Measurements from ENCODE around the gene ABCB9. TPM values are rescaled to one million over a fixed set of nuclear protein-coding genes. Genes with fewer than 3 reads are reported as not detected.

ABCB9 gene
- total RNA-seq, 6 experiments from 2014 or later, result 9.2 to 11.1 (median 10.0) TPM

- peaks cover 12% of the 10 kb centered on the region for H3K4me1 Mint-ChIP-seq (ENCODE audit: low read depth)
- no peak overlapping the region for H3K27ac Mint-ChIP-seq
- no peak overlapping the region for H3K4me3 Mint-ChIP-seq
- TF ChIP-seq, protein P1, sequence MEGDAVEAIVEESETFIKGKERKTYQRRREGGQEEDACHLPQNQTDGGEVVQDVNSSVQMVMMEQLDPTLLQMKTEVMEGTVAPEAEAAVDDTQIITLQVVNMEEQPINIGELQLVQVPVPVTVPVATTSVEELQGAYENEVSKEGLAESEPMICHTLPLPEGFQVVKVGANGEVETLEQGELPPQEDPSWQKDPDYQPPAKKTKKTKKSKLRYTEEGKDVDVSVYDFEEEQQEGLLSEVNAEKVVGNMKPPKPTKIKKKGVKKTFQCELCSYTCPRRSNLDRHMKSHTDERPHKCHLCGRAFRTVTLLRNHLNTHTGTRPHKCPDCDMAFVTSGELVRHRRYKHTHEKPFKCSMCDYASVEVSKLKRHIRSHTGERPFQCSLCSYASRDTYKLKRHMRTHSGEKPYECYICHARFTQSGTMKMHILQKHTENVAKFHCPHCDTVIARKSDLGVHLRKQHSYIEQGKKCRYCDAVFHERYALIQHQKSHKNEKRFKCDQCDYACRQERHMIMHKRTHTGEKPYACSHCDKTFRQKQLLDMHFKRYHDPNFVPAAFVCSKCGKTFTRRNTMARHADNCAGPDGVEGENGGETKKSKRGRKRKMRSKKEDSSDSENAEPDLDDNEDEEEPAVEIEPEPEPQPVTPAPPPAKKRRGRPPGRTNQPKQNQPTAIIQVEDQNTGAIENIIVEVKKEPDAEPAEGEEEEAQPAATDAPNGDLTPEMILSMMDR (IDR thresholded peaks at IDR 0.05), result no peak
- H3K27me3 Mint-ChIP-seq (ENCODE audit: insufficient read depth), result peaks cover 17% of the 10 kb centered on the region
- no peaks in the 10 kb centered on the region for H3K36me3 Mint-ChIP-seq (ENCODE audit: low read depth)
- no peaks in the 10 kb centered on the region for H3K9me3 Mint-ChIP-seq
- no peak for DNase-seq
Measured at GRCh38 chr12:123010110-123010509, 43.8 kb upstream of the ABCB9 start.

DNA sequence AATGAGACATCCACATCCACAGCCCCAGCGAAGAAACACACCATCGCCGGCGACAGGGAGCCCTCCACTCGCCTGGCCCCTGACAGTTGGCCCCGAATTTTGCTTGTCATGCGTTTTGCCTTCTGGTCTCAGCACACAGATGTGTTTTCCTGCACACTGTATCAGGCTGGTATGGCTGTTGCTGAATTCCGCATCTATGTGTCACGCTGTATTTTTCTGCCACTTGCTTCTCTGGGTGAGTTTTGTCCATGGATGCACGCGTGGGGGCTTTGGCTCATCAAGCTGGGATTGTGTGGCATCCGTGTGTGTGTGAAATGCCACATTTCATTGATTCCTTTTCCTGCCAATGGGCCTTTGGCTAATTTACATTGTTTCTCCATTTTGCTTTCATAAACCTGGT is 40.7 kb upstream of the ABCB9 start:
- no peak overlapping the region for H3K4me3 Mint-ChIP-seq
- DNase-seq, result peak; percentile 2

DNA sequence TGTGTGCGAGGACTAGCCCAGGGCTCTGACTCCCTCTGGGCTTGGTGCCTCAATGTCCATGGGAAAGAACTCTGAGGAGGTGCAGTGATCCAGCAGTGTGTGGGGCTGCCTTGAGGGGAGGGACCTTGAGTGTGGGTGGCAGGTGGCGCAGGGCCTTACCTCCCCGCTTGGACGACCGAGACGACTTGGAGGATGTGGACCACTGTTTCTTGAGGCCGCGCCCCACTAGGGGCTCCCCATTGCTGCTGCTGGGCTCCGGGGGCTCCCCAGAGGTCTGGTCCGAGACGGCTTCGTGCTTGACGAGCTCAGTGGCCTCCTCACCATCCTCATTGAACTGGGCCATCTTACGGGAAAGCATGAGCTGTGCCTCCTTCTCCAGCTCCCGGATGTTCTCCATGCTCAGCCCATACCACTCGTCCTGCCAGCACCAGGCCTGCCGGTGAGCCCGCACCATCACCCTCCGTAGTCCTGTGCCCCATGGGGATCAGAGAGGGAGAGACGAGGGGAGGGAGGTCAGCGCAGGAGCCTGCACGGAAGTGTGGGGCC is 38.9 kb upstream of the ABCB9 start:
- no peaks in the 10 kb centered on the region for H3K9me3 Mint-ChIP-seq

More for the DNA sequence above, 40.7 kb upstream of the ABCB9 start:
- peaks cover 13% of the 10 kb centered on the region for H3K27me3 Mint-ChIP-seq (ENCODE audit: insufficient read depth)
- no peaks in the 10 kb centered on the region for H3K36me3 Mint-ChIP-seq (ENCODE audit: low read depth)
- TF ChIP-seq, protein P1 (IDR thresholded peaks at IDR 0.05), result no peak
- H3K9me3 Mint-ChIP-seq, result no peaks in the 10 kb centered on the region
- H3K27ac Mint-ChIP-seq, result no peak overlapping the region
- peaks cover 12% of the 10 kb centered on the region for H3K4me1 Mint-ChIP-seq (ENCODE audit: low read depth)

GRCh38 chr12:123004287-123004686 is 38.0 kb upstream of the ABCB9 start:
- Mint-ChIP-seq H3K27me3 (ENCODE audit: insufficient read depth) (peaks cover 8% of the 10 kb centered on the region), H3K4me3 (no peak overlapping the region), H3K36me3 (ENCODE audit: low read depth) (no peaks in the 10 kb centered on the region), H3K27ac (no peak overlapping the region), H3K4me1 (ENCODE audit: low read depth) (peaks cover 12% of the 10 kb centered on the region), H3K9me3 (no peaks in the 10 kb centered on the region)
- TF ChIP-seq, protein P1 (IDR thresholded peaks at IDR 0.05), result no peak
- DNase-seq, result no peak

More for the DNA sequence above, 38.9 kb upstream of the ABCB9 start:
- Mint-ChIP-seq H3K27me3 (ENCODE audit: insufficient read depth) (peaks cover 10% of the 10 kb centered on the region), H3K27ac (no peak overlapping the region), H3K36me3 (ENCODE audit: low read depth) (no peaks in the 10 kb centered on the region), H3K4me3 (no peak overlapping the region), H3K4me1 (ENCODE audit: low read depth) (peaks cover 12% of the 10 kb centered on the region)
- TF ChIP-seq, protein P1 (IDR thresholded peaks at IDR 0.05), result no peak
- no peak for DNase-seq

- H3K9me3 Mint-ChIP-seq, result no peaks in the 10 kb centered on the region
- no peaks in the 10 kb centered on the region for H3K36me3 Mint-ChIP-seq (ENCODE audit: low read depth)
- TF ChIP-seq, protein P1 (IDR thresholded peaks at IDR 0.05), result no peak
- peaks cover 8% of the 10 kb centered on the region for H3K27me3 Mint-ChIP-seq (ENCODE audit: insufficient read depth)
- no peak for DNase-seq
- no peak overlapping the region for H3K27ac Mint-ChIP-seq
- no peak overlapping the region for H3K4me3 Mint-ChIP-seq
- peaks cover 12% of the 10 kb centered on the region for H3K4me1 Mint-ChIP-seq (ENCODE audit: low read depth)
Measured at GRCh38 chr12:123003257-123003656, 37.0 kb upstream of the ABCB9 start.

All from HFFc6 (cell line).